Activated T-helper 2 cell treated with anti-CD3 and anti-CD28 coated beads, Interferon-gamma antibody, Interleukin-2, Interleukin-4, amounts not matched to agents 10 μg/mL and 5 μg/mL and 100 μg/mL, durations not matched to agents 14 hours and 24 hours and 36 hours (primary cell): ENCODE data around the gene PTBP1. TPM values are rescaled to one million over a fixed set of nuclear protein-coding genes. Genes with fewer than 3 reads are reported as not detected.
"Not testable (repeated sequence)": the region's sequence is repeated elsewhere in the genome, so short reads cannot be mapped to it uniquely, and the experiment has no call there.

Source experiments
- DNase-seq: peaks from one replicate; pipeline ENCODE4 v3.0.0; 2021; ENCODE audit warnings: low spot score
- H3K27ac Mint-ChIP-seq: one replicate; pipeline ENCODE4 v1.8.0; 2021; ENCODE audit warnings: mixed read lengths
- H3K27me3 Mint-ChIP-seq: one replicate; pipeline ENCODE4 v1.8.0; 2021; ENCODE audit warnings: low read depth, mixed read lengths
- H3K36me3 Mint-ChIP-seq: one replicate; pipeline ENCODE4 v1.8.0; 2021; ENCODE audit warnings: low read depth, mixed read lengths
- H3K4me1 Mint-ChIP-seq: one replicate; pipeline ENCODE4 v1.8.0; 2021; ENCODE audit warnings: low read depth, mixed read lengths
- H3K4me3 Mint-ChIP-seq: one replicate; pipeline ENCODE4 v1.8.0; 2021; ENCODE audit warnings: low read depth, mild to moderate bottlenecking, moderate library complexity, mixed read lengths
- H3K9me3 Mint-ChIP-seq: one replicate; pipeline ENCODE4 v1.8.0; 2021; ENCODE audit warnings: mixed read lengths
- intact Hi-C: fragments of 100-400 bp; cut with micrococcal nuclease; formaldehyde crosslinking; loops from one replicate; pipeline ENCODE4 v1.15.1; 2023
- total RNA-seq: library from RNA; stranded (reverse); gene quantifications from 2 replicates; pipeline ENCODE4 v1.2.3, GENCODE V29; 2022

PTBP1 gene
- total RNA-seq, 1 donor from 2014 or later, result 739 TPM

DNA sequence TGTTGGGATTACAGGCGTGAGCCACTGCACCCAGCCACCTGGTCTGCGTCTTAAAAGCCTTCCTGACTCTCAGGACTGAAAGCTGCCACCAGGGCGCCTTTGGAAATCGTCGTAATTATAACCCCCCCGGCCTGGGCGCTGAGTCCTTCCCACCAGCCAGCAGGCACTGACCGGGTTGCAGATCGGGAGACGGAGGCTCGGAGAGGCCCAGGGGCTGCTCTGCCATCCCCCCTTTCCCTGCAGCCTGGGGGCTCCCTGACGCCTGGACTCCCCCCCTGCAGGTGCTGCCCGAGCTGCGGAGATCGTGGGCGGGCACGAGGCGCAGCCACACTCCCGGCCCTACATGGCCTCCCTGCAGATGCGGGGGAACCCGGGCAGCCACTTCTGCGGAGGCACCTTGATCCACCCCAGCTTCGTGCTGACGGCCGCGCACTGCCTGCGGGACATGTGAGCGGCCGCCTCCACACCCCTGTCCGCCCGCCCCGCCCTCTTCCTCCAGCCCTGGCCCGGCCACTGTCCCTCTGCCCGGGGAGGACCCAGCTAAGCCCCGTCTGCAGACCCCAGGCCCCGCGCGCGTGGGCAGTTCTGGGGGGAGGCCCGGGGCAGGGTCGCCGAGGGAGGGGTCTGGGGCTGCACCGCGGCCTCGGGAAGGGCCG lies 46.1 kb downstream of the PTBP1 start:
- H3K9me3 Mint-ChIP-seq, result no peaks in the 10 kb centered on the region
- H3K27me3 Mint-ChIP-seq, result peaks cover 16% of the 10 kb centered on the region
- no peak for DNase-seq
- intact Hi-C loops, result no loop called here
- H3K4me1 Mint-ChIP-seq, result no peaks in the 10 kb centered on the region
- H3K4me3 Mint-ChIP-seq, result no peak overlapping the region
- no peaks in the 10 kb centered on the region for H3K36me3 Mint-ChIP-seq
- no peak overlapping the region for H3K27ac Mint-ChIP-seq

DNA sequence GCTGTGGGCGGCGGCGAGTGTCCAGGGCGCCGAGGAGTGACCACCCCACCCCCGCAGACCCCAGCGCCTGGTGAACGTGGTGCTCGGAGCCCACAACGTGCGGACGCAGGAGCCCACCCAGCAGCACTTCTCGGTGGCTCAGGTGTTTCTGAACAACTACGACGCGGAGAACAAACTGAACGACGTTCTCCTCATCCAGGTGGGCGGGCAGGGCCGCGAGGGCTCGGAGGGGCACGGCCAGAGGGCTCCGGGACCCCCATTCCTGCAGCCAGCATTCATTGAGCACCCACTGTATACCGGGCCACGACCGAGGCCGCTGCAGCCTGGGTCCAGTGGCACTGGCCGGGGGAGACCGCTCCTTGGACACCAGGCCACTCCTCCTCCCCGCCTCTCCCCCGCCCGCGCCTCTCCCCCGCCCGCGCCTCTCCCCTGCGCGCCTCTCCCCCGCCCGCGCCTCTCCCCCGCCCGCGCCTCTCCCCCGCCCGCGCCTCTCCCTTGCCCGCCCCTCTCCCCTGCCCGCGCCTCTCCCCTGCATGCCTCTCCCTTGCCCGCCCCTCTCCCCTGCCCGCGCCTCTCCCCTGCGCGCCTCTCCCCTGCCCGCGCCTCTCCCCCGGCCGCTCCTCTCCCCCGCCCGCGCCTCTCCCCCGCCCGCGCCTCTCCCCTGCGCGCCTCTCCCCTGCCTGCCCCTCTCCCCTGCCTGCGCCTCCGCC lies 46.7 kb downstream of the PTBP1 start:
- Mint-ChIP-seq H3K4me3 (no peak overlapping the region), H3K9me3 (no peaks in the 10 kb centered on the region), H3K27ac (no peak overlapping the region), H3K27me3 (peaks cover 16% of the 10 kb centered on the region), H3K4me1 (no peaks in the 10 kb centered on the region), H3K36me3 (no peaks in the 10 kb centered on the region)
- no peak for DNase-seq
- intact Hi-C loops, result no loop called here

DNA sequence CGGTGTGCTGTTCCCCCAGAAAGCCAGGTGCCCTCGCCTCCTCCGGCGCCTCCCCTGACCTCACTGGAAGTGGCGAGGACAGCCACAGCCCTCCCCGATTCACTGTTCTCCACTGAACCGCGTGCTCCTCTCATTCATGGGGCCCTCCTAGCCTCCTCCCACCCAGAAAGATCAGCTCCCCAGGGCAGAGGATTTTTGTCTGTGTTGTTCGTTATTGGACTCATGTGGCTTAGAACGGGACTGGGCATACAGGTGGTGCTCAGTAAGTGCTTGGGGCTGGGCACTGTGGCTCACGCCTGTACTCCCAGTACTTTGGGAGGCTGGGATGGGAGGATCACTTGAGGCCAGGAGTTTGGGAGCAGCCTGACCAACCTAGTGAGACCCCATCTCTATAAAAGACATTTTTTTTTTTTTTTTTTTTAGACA lies 47.3 kb downstream of the PTBP1 start:
- Mint-ChIP-seq H3K27ac (no peak overlapping the region), H3K4me1 (no peaks in the 10 kb centered on the region), H3K36me3 (no peaks in the 10 kb centered on the region), H3K4me3 (no peak overlapping the region), H3K9me3 (no peaks in the 10 kb centered on the region), H3K27me3 (peaks cover 16% of the 10 kb centered on the region)
- DNase-seq, result no peak
- intact Hi-C loops, result no loop called here

DNA sequence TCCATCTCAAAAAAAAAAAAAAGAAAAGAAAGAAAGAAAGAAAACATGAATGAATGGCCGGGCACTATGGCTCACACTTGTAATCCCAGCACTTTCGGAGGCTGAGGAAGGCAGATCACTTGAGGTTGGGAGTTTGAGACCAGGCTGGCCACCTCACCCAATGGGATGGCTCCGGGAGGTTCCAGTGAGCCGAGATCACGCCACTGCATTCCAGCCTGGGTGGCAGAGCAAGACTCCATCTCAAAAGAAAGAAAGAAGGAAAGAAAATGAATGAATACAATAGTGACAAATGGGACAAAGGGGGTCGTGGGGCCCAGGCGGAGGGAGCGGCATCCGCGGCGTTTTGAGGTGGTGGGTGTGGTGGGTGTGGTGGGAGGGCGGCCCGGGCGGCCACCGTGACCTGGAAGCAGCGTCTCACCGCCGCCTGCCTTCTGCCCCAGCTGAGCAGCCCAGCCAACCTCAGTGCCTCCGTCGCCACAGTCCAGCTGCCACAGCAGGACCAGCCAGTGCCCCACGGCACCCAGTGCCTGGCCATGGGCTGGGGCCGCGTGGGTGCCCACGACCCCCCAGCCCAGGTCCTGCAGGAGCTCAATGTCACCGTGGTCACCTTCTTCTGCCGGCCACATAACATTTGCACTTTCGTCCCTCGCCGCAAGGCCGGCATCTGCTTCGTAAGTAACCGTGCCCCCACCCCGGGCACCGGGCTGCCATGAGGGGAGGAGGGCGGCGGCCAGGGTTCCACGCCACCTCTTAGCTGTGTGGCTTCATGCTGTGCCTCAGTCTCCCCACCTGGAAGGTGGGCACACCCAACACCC lies 48.7 kb downstream of the PTBP1 start:
- Mint-ChIP-seq H3K4me1 (no peaks in the 10 kb centered on the region), H3K4me3 (no peak overlapping the region), H3K27ac (no peak overlapping the region), H3K9me3 (no peaks in the 10 kb centered on the region), H3K36me3 (no peaks in the 10 kb centered on the region), H3K27me3 (peaks cover 16% of the 10 kb centered on the region)
- DNase-seq, result no peak
- intact Hi-C loops, result no loop called here

DNA sequence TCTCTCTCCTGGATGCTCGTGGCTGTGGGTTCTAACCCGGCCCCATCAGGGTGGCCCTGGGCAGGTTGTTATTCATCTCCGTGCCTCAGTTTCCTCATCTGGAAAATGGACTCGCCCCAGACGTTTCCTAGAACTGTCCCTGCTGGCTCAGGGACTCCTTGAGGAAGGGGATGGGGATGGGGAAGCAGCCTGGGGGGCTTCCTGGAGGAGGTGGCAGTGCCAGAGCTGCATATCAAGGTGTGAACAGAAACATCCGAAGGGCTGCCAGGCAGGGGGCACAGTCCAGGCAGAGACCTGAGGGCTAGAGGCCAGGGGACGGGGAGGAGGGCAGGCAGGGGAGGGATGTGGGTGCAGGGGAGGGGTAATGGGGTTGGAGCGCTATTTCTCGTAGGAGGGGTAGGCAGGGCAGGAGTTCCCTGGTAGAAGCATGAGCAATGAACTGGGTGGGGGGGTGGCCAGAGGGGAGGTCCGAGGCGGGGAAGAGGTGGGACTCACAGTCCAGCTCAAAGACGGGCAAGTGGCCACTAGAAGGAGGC lies 51.2 kb downstream of the PTBP1 start:
- H3K9me3 Mint-ChIP-seq, result no peaks in the 10 kb centered on the region
- H3K4me1 Mint-ChIP-seq, result no peaks in the 10 kb centered on the region
- intact Hi-C loops, result no loop called here
- H3K4me3 Mint-ChIP-seq, result no peak overlapping the region
- no peaks in the 10 kb centered on the region for H3K36me3 Mint-ChIP-seq
- peaks cover 9% of the 10 kb centered on the region for H3K27me3 Mint-ChIP-seq
- no peak for DNase-seq
- no peak overlapping the region for H3K27ac Mint-ChIP-seq

DNA sequence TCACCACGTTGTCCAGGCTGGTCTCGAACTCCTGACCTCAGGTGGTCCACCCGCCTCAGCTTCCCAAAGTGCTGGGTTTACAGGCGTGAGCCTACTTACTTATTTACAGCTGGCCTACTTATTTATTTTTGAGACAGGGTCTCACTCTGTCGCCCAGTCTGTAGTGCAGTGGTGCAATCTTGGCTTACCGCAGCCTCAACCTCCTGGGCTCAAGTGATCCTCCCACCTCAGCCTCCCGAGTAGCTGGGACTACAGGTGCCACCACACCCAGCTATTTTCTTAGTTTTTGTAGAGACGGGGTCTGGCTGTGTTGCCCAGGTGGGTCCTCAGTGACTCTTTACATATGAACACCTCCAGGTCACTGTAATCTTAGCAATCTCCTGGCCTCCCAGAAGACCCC lies 51.9 kb downstream of the PTBP1 start:
- DNase-seq, H3K9me3 Mint-ChIP-seq, H3K27ac Mint-ChIP-seq, H3K36me3 Mint-ChIP-seq, H3K27me3 Mint-ChIP-seq, H3K4me3 Mint-ChIP-seq, H3K4me1 Mint-ChIP-seq, intact Hi-C loops: not testable (repeated sequence)

DNA sequence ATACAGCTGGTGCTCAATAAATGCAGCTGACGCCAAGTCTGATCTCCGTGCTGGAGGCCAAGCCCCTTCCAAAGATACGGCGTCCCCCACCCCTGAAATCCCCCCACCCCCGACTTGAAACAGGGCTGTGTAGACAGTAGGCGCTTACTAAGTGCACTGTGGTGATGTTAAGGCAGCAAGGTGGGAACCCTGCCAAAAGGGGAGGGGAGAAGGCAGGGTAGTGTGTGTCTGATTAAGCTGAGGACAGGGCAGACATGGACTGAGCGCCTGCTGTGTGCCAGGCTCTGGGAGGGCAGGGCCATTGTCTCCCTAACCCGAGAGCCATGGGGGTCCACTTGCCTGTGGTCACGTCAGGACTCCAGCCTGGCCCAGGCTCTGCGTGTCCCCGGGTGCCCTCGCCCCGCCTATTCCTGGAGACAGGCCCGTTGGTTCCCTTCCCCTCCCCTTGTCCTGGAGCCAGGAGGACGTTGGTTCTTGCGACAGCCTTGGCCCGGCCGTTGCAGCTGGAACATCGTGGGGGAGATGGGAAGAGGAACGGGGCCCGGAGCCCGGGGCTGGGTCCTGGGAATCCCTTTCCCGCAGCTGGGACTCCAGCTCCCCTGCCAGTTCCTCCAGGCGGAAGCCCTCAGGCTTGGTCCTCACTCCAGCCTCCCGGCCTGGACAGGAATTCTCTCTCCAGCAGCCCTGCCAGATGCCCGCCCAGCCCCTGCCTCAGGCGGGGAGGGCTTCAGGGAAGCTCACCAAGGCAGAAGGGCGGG lies 53.1 kb downstream of the PTBP1 start:
- H3K4me1 Mint-ChIP-seq, result no peaks in the 10 kb centered on the region
- H3K27me3 Mint-ChIP-seq, result peaks cover 6% of the 10 kb centered on the region
- no peaks in the 10 kb centered on the region for H3K9me3 Mint-ChIP-seq
- no peaks in the 10 kb centered on the region for H3K36me3 Mint-ChIP-seq
- H3K4me3 Mint-ChIP-seq, result no peak overlapping the region
- H3K27ac Mint-ChIP-seq, result no peak overlapping the region
- intact Hi-C loops, result no loop called here
- no peak for DNase-seq

DNA sequence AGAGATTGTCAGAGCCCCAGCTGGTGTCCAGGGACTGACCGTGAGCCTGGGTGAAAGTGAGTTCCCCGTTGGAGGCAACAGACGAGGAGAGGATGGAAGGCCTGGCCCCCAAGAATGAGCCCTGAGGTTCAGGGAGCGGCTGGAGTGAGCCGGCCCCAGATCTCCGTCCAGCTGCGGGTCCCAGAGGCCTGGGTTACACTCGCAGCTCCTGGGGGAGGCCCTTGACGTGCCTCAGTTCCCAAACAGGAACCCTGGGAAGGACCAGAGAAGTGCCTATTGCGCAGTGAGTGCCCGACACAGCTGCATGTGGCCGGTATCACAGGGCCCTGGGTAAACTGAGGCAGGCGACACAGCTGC lies 53.7 kb downstream of the PTBP1 start:
- Mint-ChIP-seq H3K36me3 (no peaks in the 10 kb centered on the region), H3K9me3 (no peaks in the 10 kb centered on the region), H3K27me3 (peaks cover 3% of the 10 kb centered on the region), H3K27ac (no peak overlapping the region), H3K4me3 (no peak overlapping the region), H3K4me1 (no peaks in the 10 kb centered on the region)
- intact Hi-C loops, result no loop called here
- DNase-seq, result no peak

DNA sequence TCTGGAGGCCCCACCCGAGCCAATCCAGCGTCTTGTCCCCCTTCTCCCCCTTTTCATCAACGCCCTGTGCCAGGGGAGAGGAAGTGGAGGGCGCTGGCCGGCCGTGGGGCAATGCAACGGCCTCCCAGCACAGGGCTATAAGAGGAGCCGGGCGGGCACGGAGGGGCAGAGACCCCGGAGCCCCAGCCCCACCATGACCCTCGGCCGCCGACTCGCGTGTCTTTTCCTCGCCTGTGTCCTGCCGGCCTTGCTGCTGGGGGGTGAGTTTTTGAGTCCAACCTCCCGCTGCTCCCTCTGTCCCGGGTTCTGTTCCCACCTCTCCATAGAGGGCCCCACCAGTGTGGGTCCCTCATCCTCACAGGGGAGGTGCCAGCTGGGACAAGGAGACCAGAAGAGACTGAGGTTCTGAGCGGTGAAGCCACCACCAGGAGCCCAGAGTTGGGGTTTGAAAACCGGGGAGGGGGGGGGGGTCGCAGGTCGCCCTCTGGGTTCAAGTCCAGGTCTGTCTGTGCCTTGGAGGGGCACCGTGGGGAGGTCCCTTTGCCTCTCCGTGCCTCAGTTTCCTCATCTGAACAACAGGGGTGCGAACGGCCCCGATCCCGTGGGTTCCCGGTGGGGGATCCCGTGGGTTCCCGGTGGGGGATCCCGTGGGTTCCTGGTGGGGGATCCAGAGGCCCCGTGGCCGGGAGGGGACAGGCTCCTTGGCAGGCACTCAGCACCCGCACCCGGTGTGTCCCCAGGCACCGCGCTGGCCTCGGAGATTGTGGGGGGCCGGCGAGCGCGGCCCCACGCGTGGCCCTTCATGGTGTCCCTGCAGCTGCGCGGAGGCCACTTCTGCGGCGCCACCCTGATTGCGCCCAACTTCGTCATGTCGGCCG lies 55.1 kb downstream of the PTBP1 start, which contains the start of gene ELANE:
Gene ELANE, plus strand, starts transcription at position 168 of the 878 bp plus-strand sequence. Its CDS starts 26 bp downstream, at position 194.
- no peak for DNase-seq
- no peak within 1 kb of the TSS for H3K27ac Mint-ChIP-seq
- intact Hi-C loops, result no loop called here
- H3K27me3 Mint-ChIP-seq, result peaks cover under 1% of the 10 kb centered on the region
- no peaks in the 10 kb centered on the region for H3K4me1 Mint-ChIP-seq
- H3K4me3 Mint-ChIP-seq, result no peak within 1 kb of the TSS
- no peaks in the 10 kb centered on the region for H3K36me3 Mint-ChIP-seq
- H3K9me3 Mint-ChIP-seq, result no peaks in the 10 kb centered on the region

DNA sequence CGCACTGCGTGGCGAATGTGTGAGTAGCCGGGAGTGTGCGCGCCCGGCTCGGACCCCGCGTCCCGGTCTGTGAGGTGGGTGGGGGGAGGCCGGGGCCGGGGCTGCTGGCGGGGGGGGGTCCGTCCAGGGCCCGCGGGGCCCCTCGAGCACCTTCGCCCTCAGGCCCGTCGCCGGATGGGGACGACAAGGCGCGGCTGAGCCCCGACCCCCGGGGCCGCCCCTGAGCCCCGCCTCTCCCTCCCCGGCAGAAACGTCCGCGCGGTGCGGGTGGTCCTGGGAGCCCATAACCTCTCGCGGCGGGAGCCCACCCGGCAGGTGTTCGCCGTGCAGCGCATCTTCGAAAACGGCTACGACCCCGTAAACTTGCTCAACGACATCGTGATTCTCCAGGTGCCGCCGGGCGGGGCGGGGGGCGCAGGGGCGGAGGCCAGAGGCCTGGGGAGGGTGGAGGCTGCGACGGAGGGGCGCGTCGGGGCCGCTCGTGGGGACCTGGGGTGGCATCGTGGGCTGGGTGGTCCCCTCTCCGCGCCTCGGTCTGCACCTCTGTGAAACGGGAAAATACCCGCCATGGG lies 55.8 kb downstream of the PTBP1 start:
- intact Hi-C loops, result no loop called here
- no peaks in the 10 kb centered on the region for H3K36me3 Mint-ChIP-seq
- no peaks in the 10 kb centered on the region for H3K4me1 Mint-ChIP-seq
- H3K4me3 Mint-ChIP-seq, result no peak overlapping the region
- H3K27me3 Mint-ChIP-seq, result no peaks in the 10 kb centered on the region
- no peak overlapping the region for H3K27ac Mint-ChIP-seq
- H3K9me3 Mint-ChIP-seq, result no peaks in the 10 kb centered on the region
- no peak for DNase-seq

DNA sequence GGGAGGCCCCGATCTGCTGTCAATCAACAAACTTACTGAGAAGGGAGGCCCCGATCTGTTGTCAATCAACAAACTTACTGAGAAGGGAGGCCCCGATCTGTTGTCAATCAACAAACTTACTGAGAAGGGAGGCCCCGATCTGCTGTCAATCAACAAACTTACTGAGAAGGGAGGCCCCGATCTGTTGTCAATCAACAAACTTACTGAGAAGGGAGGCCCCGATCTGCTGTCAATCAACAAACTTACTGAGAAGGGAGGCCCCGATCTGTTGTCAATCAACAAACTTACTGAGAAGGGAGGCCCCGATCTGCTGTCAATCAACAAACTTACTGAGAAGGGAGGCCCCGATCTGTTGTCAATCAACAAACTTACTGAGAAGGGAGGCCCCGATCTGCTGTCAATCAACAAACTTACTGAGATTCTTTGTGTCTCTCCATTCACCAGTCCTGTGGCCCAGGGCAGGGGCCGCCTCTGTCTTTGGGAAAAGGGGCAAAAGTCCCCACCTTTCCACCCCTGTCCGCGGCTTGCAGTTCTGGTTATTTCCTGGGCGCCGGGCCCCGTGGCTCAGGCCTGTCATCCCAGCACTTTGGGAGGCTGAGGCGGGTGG lies 56.5 kb downstream of the PTBP1 start:
- intact Hi-C loops, H3K9me3 Mint-ChIP-seq, H3K36me3 Mint-ChIP-seq, H3K27ac Mint-ChIP-seq, H3K27me3 Mint-ChIP-seq, DNase-seq, H3K4me1 Mint-ChIP-seq, H3K4me3 Mint-ChIP-seq: not testable (repeated sequence)
